GM21737 (cell line): ENCODE data around the gene TBC1D24.
A peak's percentile ranks its signal among the peaks of the same experiment; 100 is the strongest.
"Not testable (repeated sequence)": the region's sequence is repeated elsewhere in the genome, so short reads cannot be mapped to it uniquely, and the experiment has no call there.

ENCODE experiments used
- ATAC-seq: cut with Tn5 transposase; IDR thresholded peaks from one replicate; pipeline ENCODE4 v1.9.1; 2021; ENCODE audit warnings: mild to moderate bottlenecking, moderate library complexity; ENCODE audit not compliant: unreplicated experiment

Gene TBC1D24

GRCh38 chr16:2529961-2530628 is 55.2 kb downstream of the TBC1D24 start:
- no peak for ATAC-seq

- no peak for ATAC-seq
Observed at GRCh38 chr16:2530629-2531318, 55.8 kb downstream of the TBC1D24 start.

GRCh38 chr16:2531371-2531695 is 56.4 kb downstream of the TBC1D24 start, which contains the start of gene CEMP1:
Gene CEMP1, minus strand, starts transcription at chr16:2531408. Its CDS starts 335 bp downstream, at chr16:2531073.
- ATAC-seq = peak; percentile 3

GRCh38 chr16:2531696-2532493 is 57.0 kb downstream of the TBC1D24 start:
- peak; percentile 71 for ATAC-seq

DNA sequence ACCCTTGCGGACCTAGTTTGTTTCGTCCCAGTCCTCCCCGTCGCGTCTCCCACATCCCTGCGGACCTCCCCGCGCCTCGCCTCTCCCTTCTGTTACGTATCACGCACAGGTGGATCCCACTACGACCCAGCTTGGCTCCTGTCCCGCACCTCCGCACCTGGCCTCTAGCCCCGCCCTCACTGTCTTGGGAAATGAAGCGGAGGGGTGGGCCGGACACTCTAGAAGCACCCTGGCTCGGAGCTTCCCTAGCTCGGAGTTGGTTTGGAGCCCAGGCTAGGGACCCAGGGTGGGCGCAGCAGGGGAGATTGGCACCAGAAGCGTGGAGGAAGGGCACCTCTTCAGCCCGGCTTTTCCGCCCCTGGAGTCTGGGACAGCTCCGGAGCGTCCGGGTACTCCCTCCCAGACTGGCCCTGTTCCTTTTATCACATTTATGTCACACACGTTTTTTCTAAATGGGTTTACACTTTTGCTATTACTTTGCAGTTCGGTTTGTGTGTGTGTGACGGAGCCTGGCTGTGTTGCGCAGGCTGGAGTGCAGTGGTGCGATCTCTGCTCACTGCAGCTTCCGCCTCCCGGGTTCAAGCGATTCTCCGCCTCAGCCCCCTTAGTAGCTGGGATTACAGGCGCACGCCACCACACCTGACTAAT is 57.7 kb downstream of the TBC1D24 start:
- ATAC-seq = no peak

DNA sequence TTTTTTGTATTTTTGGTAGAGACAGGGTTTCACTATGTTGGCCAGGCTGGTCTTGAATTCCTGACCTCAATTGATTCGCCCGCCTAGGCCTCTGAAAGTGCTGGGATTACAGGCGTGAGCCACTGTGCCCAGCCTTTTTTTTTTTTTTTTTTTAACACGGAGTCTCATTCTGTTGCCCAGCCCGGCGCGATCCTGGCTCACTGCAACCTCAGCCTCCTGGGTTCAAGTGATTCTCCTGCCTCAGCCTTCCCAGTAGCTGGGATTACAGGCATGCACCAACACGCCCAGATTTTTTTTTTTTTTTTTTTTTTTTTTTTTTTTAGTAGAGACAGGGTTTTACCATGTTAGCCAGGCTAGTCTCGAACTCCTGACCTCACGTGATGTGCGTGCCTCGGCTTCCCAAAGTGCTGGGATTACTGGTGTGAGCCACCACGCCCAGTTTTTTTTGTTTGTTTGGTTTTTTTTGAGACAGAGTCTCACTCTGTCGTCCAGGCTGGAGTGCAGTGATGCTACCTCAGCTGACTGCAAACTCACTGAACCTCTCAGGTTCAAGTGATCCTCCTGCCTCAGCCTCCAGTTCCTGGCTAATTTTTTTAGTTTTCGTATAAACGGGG is 58.3 kb downstream of the TBC1D24 start:
- not testable (repeated sequence) for ATAC-seq

DNA sequence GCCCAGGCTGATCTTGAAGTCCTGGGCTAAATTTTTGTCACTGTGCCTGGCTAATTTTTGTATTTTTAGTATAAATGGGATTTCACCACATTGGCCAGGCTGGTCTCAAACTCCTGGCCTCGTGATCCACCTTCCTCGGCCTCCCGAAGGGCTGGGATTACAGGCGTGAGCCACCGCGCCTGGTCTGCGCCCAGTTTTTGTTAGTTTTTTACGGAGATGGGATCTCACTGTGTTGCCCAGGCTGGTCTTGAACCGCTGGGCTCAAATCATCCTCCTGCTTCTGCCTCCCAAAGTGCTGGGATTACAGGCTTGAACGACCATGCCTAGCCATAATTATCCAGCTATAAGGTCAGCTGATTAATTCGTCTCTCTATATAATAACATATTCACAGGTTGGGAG is 59.0 kb downstream of the TBC1D24 start:
- no peak for ATAC-seq

GRCh38 chr16:2534335-2534734 is 59.4 kb downstream of the TBC1D24 start:
- ATAC-seq = not testable (repeated sequence)

DNA sequence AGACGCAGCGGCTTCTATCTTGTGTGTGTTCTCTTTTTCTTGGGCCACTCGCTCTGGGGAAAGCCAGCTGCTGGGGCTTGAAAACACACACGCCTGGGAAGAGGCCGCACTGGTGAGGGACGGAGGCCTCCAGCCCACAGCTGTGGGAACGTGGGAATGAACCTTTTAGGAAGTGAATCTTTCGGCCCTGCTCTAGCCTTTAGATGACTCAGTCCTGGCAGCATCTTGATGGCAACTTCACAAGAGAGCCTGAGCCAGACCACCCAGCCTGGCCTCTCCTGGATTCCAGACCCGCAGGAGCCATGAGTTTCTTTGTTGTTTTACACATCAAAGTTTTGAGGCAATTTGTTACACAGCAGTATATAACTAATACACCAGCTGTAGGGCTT is 60.7 kb downstream of the TBC1D24 start:
- ATAC-seq = no peak

GRCh38 chr16:2537451-2538379 is 62.8 kb downstream of the TBC1D24 start, which contains the start of gene PDPK1:
Gene PDPK1, plus strand, starts transcription at chr16:2538021. Its CDS starts 92 bp downstream, at chr16:2538113.
- peak; percentile 68 for ATAC-seq

DNA sequence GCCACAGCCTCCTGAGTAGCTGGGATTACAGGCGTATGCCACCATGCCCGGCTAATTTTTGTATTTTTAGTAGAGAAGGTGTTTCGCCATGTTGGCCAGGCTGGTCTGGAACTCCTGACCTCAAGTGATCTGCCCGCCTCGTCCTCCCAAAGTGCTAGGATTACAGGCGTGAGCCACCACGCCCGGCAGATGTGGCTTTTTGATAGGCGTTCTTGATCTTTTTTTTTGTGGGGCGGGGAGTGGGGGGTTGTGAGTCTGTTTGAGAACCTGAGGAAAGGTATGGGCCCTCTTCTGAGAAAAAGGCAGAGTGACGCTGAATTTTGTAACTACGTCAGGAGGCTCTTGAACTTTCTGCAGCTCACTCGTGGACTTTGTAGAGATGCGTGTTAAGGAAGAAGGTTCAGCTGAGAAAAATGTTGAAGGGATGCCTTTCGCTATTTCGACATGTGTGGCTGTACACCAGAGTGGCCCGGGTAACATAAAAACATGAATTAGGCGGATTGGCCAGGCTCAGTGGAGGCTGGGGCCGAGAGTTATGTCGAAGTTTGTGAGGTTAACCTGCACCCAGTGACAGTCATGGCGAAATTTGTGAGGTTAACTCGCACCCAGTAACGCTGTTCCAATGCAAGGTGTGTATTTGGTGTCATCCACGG is 64.4 kb downstream of the TBC1D24 start:
- not testable (repeated sequence) for ATAC-seq

GRCh38 chr16:2539845-2540458 is 65.0 kb downstream of the TBC1D24 start:
- ATAC-seq = not testable (repeated sequence)

- ATAC-seq = not testable (repeated sequence)
Observed at GRCh38 chr16:2540912-2541311, 66.0 kb downstream of the TBC1D24 start.

DNA sequence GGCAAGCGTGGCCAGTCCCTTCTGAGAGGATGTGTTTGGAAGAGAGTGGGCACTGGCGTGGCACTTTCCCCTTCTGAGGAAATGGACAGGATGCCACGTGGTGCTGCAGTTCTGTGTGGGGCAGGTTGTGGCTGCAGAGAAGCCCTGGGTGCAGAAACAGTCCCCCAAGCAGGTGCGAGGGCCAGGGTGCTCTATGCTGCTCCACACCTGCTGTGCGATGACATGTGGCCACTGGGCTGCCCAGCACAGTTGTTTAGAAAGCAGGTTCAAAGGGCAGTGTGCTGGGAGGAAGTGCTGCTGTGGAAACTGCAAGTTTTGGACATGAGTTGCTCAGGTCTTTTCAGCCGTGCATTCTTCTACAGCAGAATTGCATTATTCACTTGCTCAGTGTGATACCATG is 66.5 kb downstream of the TBC1D24 start:
- not testable (repeated sequence) for ATAC-seq

- ATAC-seq = not testable (repeated sequence)
Observed at GRCh38 chr16:2543771-2544170, 68.8 kb downstream of the TBC1D24 start.

GRCh38 chr16:2550283-2550878 is 75.5 kb downstream of the TBC1D24 start:
- ATAC-seq = not testable (repeated sequence)

DNA sequence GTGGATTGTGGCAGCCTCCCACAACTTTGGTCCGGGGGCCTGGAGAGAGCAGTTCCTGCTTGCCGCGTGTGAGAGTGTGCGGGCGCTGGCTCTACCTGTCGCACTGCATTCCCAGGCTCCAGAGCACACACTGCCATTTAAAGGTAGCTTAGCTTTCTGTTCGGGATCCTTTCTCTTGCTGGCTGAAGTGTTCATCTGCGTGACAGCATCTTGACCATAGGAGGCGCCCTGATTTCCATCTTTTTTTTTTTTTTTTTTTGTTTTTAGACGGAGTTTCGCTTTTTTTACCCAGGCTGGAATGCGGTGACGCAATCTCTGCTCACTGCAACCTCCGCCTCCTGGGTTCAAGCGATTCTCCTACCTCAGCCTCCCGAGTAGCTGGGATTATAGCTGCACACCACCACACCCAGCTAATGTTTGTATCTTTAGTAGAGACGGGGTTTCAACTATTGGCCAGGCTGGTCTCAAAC is 76.5 kb downstream of the TBC1D24 start:
- not testable (repeated sequence) for ATAC-seq
